ENCODE results near the gene INPP1.

INPP1 gene

GRCh38 chr2:190408538-190409271 lies 65.3 kb downstream of the INPP1 start:
- DNase-seq (ENCODE audit: low read depth in 3 of 3), result peak; percentile 54 to 66 (median 57)

- DNase-seq (ENCODE audit: low read depth in 3 of 3), result no peak
These were observed 66.2 kb downstream of the INPP1 start for GRCh38 chr2:190409616-190410015.

GRCh38 chr2:190410166-190410565 lies 66.8 kb downstream of the INPP1 start:
- no peak for DNase-seq (ENCODE audit: low read depth in 3 of 3)

- DNase-seq (ENCODE audit: low read depth in 3 of 3), result no peak
These were observed 69.6 kb downstream of the INPP1 start for GRCh38 chr2:190412966-190413365.

GRCh38 chr2:190413421-190413820 lies 70.0 kb downstream of the INPP1 start:
- DNase-seq (ENCODE audit: low read depth in 3 of 3), result no peak

GRCh38 chr2:190415251-190415650 lies 71.9 kb downstream of the INPP1 start:
- DNase-seq (ENCODE audit: low read depth in 3 of 3), result no peak

- no peak for DNase-seq (ENCODE audit: low read depth in 3 of 3)
These were observed 72.7 kb downstream of the INPP1 start for GRCh38 chr2:190415794-190416775.

- no peak for DNase-seq (ENCODE audit: low read depth in 3 of 3)
These were observed 73.9 kb downstream of the INPP1 start for GRCh38 chr2:190417045-190417842.

- DNase-seq (ENCODE audit: low read depth in 3 of 3), result no peak
These were observed 75.3 kb downstream of the INPP1 start for GRCh38 chr2:190418727-190419126.

- DNase-seq (ENCODE audit: low read depth in 3 of 3), result no peak
These were observed 77.4 kb downstream of the INPP1 start for GRCh38 chr2:190420801-190421200.
